ENCODE measurements around the gene HAPLN1. TPM values are rescaled to one million over a fixed set of nuclear protein-coding genes. Genes with fewer than 3 reads are reported as not detected.

HAPLN1 gene
- total and polyA plus RNA-seq, 2 of the 8 experiments (the other 6 are each of a cell fraction or from before 2014, with no cell fraction given): 0.56 to 2.1 TPM

- Histone ChIP-seq H3K14ac (ENCODE audit: insufficient read length) (no peak overlapping the region), H2BK15ac (ENCODE audit: low read length) (no peak overlapping the region), H2BK12ac (ENCODE audit: low read depth, low read length) (peak overlapping the region; percentile 82; the same call in 1 of the 2 replicates), H3K79me1 (ENCODE audit: low read depth, low read length) (no peaks in the 10 kb centered on the region), H2AFZ (ENCODE audit: low read length) (no peak overlapping the region), H3K56ac (replicated peaks; ENCODE audit: insufficient read length, low read depth, low read length) (no peak overlapping the region), H3K9me3 (ENCODE audit: insufficient read depth in 2 of 2, low read depth in 1 of 2, low read length in 1 of 2) (no peaks in the 10 kb centered on the region), H3K4me2 (ENCODE audit: insufficient read depth in 1 of 2, low read depth in 2 of 2, low read length in 2 of 2) (no peak overlapping the region), H3K27ac (ENCODE audit: low read depth, low read length) (no peak overlapping the region), H3K4me1 (replicated peaks in 1 of 4; ENCODE audit: control insufficient read depth in 3 of 4, insufficient read depth in 4 of 4, low read length in 3 of 4) (peaks cover 0 to 7% (median 2%) of the 10 kb centered on the region in 4 experiments; a peak in 2 of 7 replicates), H3K4ac (replicated peaks; ENCODE audit: insufficient read length, low read depth, low read length) (peak overlapping the region; percentile 75), H2BK5ac (ENCODE audit: low read depth, low read length) (0 out of 2 replicates have a peak overlapping the region, but pooled peaks have one; percentile 26), H3K27me3 (replicated peaks in 1 of 4; ENCODE audit: control insufficient read depth in 3 of 4, extremely low read depth in 1 of 4, insufficient read depth in 3 of 4, low read length in 3 of 4) (no peaks in the 10 kb centered on the region), H2AK5ac (ENCODE audit: low read depth, low read length) (no peak overlapping the region), H4K8ac (ENCODE audit: extremely low read depth, insufficient read depth, low read length) (no peak overlapping the region), H3K4me3 (ENCODE audit: extremely low read depth in 1 of 4, insufficient read depth in 2 of 4, low read depth in 3 of 4, low read length in 4 of 4) (no peak overlapping the region), H2BK20ac (ENCODE audit: low read length) (no peak overlapping the region), H4K5ac (ENCODE audit: insufficient read length, low read depth, low read length) (no peak overlapping the region), H4K91ac (replicated peaks; ENCODE audit: insufficient read length, low read length) (peak overlapping the region; percentile 84), H3K9ac (replicated peaks in 1 of 4; ENCODE audit: extremely low read depth in 1 of 4, low read depth in 3 of 4, low read length in 3 of 4) (no peak overlapping the region), H3K18ac (ENCODE audit: extremely low read depth, low read length) (0 out of 2 replicates have a peak overlapping the region, but pooled peaks have one; percentile 4), H3K23me2 (ENCODE audit: low read depth, low read length) (no peaks in the 10 kb centered on the region), H3K36me3 (ENCODE audit: control insufficient read depth in 2 of 4, insufficient read depth in 4 of 4, low read length in 3 of 4) (no peaks in the 10 kb centered on the region), H2BK120ac (replicated peaks; ENCODE audit: low read depth, low read length) (peak overlapping the region; percentile 55), H3K79me2 (ENCODE audit: control insufficient read depth in 1 of 2, insufficient read depth in 2 of 2, low read length in 2 of 2) (no peaks in the 10 kb centered on the region), H4K20me1 (replicated peaks in 1 of 2; ENCODE audit: control insufficient read depth in 1 of 2, insufficient read depth in 2 of 2, low read length in 2 of 2) (no peaks in the 10 kb centered on the region), H3K23ac (ENCODE audit: insufficient read length) (no peak overlapping the region)
- ChIA-PET POLR2A (ENCODE audit: partially characterized antibody) (no interaction called here), CTCF (ENCODE audit: partially characterized antibody) (interaction anchor here (3.1 kb wide), 1 partner anchor 212 kb away, joined by 26 read pairs; no protein-coding TSS in a partner anchor)
- FAIRE-seq (peak; percentile 13), DNase-seq (ENCODE audit: low read depth in 1 of 2, low spot score in 2 of 2) (no peak)
- WGBS, 2 experiments (ENCODE audit: extremely low coverage in 1 of 2, insufficient coverage in 1 of 2, insufficient read length in 1 of 2, insufficient replicate concordance in 2 of 2, low coverage in 1 of 2, low lambda C conversion rate in 2 of 2, missing lambda C conversion rate in 1 of 2): 92% methylated on average over 4 of the region's 4 CpGs; no CpG with 5 or more reads in 1 of the 2 experiments
- TF ChIP-seq USF2 (IDR thresholded peaks at IDR 0.05; ENCODE audit: low read length) (no peak), GTF2F1 (IDR thresholded peaks at IDR 0.05; ENCODE audit: borderline replicate concordance, low read depth, low read length) (no peak), MAFK (IDR thresholded peaks at IDR 0.05; ENCODE audit: low read depth, low read length) (no peak), CBX5 (IDR thresholded peaks at IDR 0.05; ENCODE audit: low read depth, low read length) (no peak)
These were observed 5.2 kb downstream of the HAPLN1 start for GRCh38 chr5:83715236-83716065.
